Neuronal stem cell (in vitro differentiated cells): Measurements from ENCODE around the gene DCUN1D2.

Experiments
- DNase-seq: peaks from one replicate; pipeline ENCODE4 v3.0.0-alpha.2; 2013; ENCODE audit warnings: low spot score
- H2AFZ ChIP-seq: one replicate; pipeline ENCODE4 v1.6.1; 2013; ENCODE audit warnings: mild to moderate bottlenecking, low read length, inconsistent platforms
- H2AK5ac ChIP-seq: 2 replicates; pipeline ENCODE4 v1.6.1; 2013; ENCODE audit warnings: low read depth, mild to moderate bottlenecking, inconsistent platforms, low read length, moderate library complexity, mixed read lengths
- H2BK120ac ChIP-seq: 2 replicates; pipeline ENCODE4 v1.6.1; 2013; ENCODE audit warnings: low read depth, mild to moderate bottlenecking, inconsistent platforms, low read length, moderate library complexity, mixed read lengths
- H2BK12ac ChIP-seq: one replicate; pipeline ENCODE4 v1.6.1; 2013; ENCODE audit warnings: low read length, inconsistent platforms
- H2BK15ac ChIP-seq: 2 replicates; pipeline ENCODE4 v1.6.1; 2013; ENCODE audit warnings: mild to moderate bottlenecking, low read length, inconsistent platforms, mixed read lengths
- H2BK5ac ChIP-seq: one replicate; pipeline ENCODE4 v1.6.1; 2013; ENCODE audit warnings: inconsistent platforms, mild to moderate bottlenecking, low read length, moderate library complexity
- H3K14ac ChIP-seq: one replicate; pipeline ENCODE4 v1.6.1; 2013; ENCODE audit warnings: low read length, inconsistent platforms
- H3K18ac ChIP-seq: 2 replicates; pipeline ENCODE4 v1.6.1; 2013; ENCODE audit warnings: low read length, inconsistent platforms
- H3K23ac ChIP-seq: 2 replicates; pipeline ENCODE4 v1.6.1; 2013; ENCODE audit warnings: low read depth, mild to moderate bottlenecking, mixed read lengths, low read length, inconsistent platforms; ENCODE audit not compliant: poor library complexity
- H3K27ac ChIP-seq: replicated peaks from 3 replicates; pipeline ENCODE4 v1.5.1; 2013; ENCODE audit warnings: low read length, inconsistent platforms
- H3K27me3 ChIP-seq, 3 experiments: 2 replicates each; pipeline ENCODE4 v1.6.1; 2013; ENCODE audit warnings: low read length in 3 of 3, mild to moderate bottlenecking in 2 of 3, inconsistent platforms in 1 of 3, low read depth in 1 of 3, mixed read lengths in 1 of 3, moderate library complexity in 1 of 3; ENCODE audit not compliant: control insufficient read depth in 3 of 3, insufficient read depth in 3 of 3
- H3K36me3 ChIP-seq, 2 donors: replicated peaks in 1 of 2; 2 replicates each; pipeline ENCODE4 v1.6.1; 2013; ENCODE audit warnings: low read length in 2 of 2; ENCODE audit not compliant: control insufficient read depth in 2 of 2, insufficient read depth in 2 of 2
- H3K4ac ChIP-seq: 2 replicates; pipeline ENCODE4 v1.6.1; 2013; ENCODE audit warnings: inconsistent platforms, mild to moderate bottlenecking, low read length, moderate library complexity
- H3K4me1 ChIP-seq, 2 donors: 1 replicate in 1 of 2; 2 replicates in 1 of 2; pipeline ENCODE4 v1.6.1; 2013; ENCODE audit warnings: low read length in 2 of 2, low read depth in 1 of 2; ENCODE audit not compliant: control insufficient read depth in 2 of 2, insufficient read depth in 1 of 2
- H3K4me2 ChIP-seq: one replicate; pipeline ENCODE4 v1.6.1; 2013; ENCODE audit warnings: mild to moderate bottlenecking, low read length, inconsistent platforms; ENCODE audit not compliant: insufficient read depth, poor library complexity, severe bottlenecking
- H3K4me3 ChIP-seq, 2 donors: 2 replicates each; pipeline ENCODE4 v1.5.1; 2013; ENCODE audit warnings: low read length in 2 of 2, mild to moderate bottlenecking in 2 of 2, inconsistent platforms in 1 of 2, moderate library complexity in 1 of 2
- H3K79me1 ChIP-seq: one replicate; pipeline ENCODE4 v1.6.1; 2013; ENCODE audit warnings: low read depth, mild to moderate bottlenecking, inconsistent platforms, low read length, moderate library complexity
- H3K9ac ChIP-seq: one replicate; pipeline ENCODE4 v1.6.1; 2013; ENCODE audit warnings: mild to moderate bottlenecking, low read depth, low read length, inconsistent platforms; ENCODE audit not compliant: poor library complexity
- H3K9me3 ChIP-seq, 2 donors: replicated peaks in 1 of 2; 2 replicates each; pipeline versions ENCODE3 to v1.6.1; 2013; ENCODE audit warnings: low read length in 2 of 2, mild to moderate bottlenecking in 2 of 2, inconsistent platforms in 1 of 2, low read depth in 1 of 2, mixed read lengths in 1 of 2, moderate library complexity in 1 of 2; ENCODE audit not compliant: control insufficient read depth in 2 of 2, insufficient read depth in 1 of 2
- H4K8ac ChIP-seq: one replicate; pipeline ENCODE4 v1.6.1; 2013; ENCODE audit warnings: low read depth, mild to moderate bottlenecking, inconsistent platforms, low read length, moderate library complexity
- H4K91ac ChIP-seq: one replicate; pipeline ENCODE4 v1.6.1; 2013; ENCODE audit warnings: low read length, low read depth, mild to moderate bottlenecking, inconsistent platforms; ENCODE audit not compliant: poor library complexity
- WGBS, 2 donors: extraction: QIAGEN DNeasy Blood & Tissue Kit; methylation state at CpG; one replicate each; pipeline ENCODE4 v1.1.7; 2013; ENCODE audit warnings: missing lambda C conversion rate in 2 of 2, mixed read lengths in 1 of 2; ENCODE audit not compliant: insufficient read length in 2 of 2, insufficient replicate concordance in 1 of 2; ENCODE audit errors: extremely low coverage in 2 of 2; 5-methylcytosine and 5-hydroxymethylcytosine counted together

Gene DCUN1D2

DNA sequence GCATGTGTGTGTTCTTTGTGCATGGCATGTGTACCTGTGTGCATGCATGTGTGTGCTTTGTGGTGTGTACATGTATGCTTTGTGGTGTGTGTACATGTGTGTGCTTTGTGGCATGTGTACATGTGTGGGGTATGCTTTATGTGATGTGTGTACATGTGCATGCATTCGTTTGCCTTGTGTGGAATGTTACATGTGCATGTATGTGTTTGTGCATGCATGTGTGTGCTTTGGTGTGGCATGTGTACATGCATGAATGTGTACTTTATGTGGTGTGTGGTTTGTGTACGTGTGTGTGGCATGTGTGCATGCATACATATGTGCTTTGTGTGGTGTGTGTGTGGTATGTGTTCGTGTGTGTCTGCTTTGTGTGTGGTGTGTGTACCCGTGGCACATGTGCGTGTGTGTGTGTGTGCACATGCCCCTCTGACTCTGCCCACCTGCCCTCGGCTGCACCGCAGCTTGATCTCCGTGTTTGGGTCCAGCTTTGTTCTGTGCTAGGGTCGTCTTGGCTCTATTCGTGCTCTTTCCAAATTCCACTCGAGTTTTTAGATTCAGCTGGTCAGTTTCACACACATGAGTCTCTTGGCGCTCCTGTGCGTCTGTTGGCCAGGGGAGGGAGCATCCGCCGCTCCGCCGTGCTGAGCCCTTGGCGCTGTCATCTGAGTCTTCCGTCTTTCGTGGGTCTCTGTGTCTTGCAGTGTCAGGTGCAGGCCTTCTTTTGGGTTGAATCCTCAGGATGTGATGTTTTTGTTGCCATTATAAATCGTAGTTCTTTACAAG lies 47.6 kb upstream of the DCUN1D2 start:
- H3K27ac ChIP-seq, result no peak overlapping the region
- no peaks in the 10 kb centered on the region for H3K27me3 ChIP-seq
- no peak overlapping the region for H3K18ac ChIP-seq
- WGBS, 2 donors, result no CpG with 5 or more reads among the region's 21 CpGs
- no peak overlapping the region for H2AFZ ChIP-seq
- no peak overlapping the region for H2BK15ac ChIP-seq
- H4K8ac ChIP-seq, result no peak overlapping the region
- H3K4me3 ChIP-seq, result peak overlapping the region in 1 of 2 donors; percentile 31
- peaks cover 24 to 77% of the 10 kb centered on the region in 2 donors for H3K36me3 ChIP-seq
- no peak overlapping the region for H2BK120ac ChIP-seq
- no peak overlapping the region for H2AK5ac ChIP-seq
- no peak overlapping the region for H3K9ac ChIP-seq
- H3K4me1 ChIP-seq, result peaks cover 0 to 3% of the 10 kb centered on the region in 2 donors
- no peak overlapping the region for H3K23ac ChIP-seq
- no peak for DNase-seq
- peaks cover 12 to 18% of the 10 kb centered on the region in 2 donors for H3K9me3 ChIP-seq
- no peak overlapping the region for H2BK12ac ChIP-seq
- no peak overlapping the region for H3K14ac ChIP-seq
- H3K4ac ChIP-seq, result no peak overlapping the region
- H3K4me2 ChIP-seq, result no peak overlapping the region
- H4K91ac ChIP-seq, result no peak overlapping the region
- no peak overlapping the region for H2BK5ac ChIP-seq
- no peaks in the 10 kb centered on the region for H3K79me1 ChIP-seq

GRCh38 chr13:113537205-113537604 lies 46.7 kb upstream of the DCUN1D2 start:
- H2AFZ ChIP-seq, result no peak overlapping the region

GRCh38 chr13:113536461-113537110 lies 46.1 kb upstream of the DCUN1D2 start:
- no peak overlapping the region for H4K91ac ChIP-seq
- no peak overlapping the region for H3K9ac ChIP-seq
- no peak overlapping the region for H3K23ac ChIP-seq
- no peak overlapping the region for H2BK12ac ChIP-seq
- H2BK5ac ChIP-seq, result no peak overlapping the region
- H4K8ac ChIP-seq, result no peak overlapping the region
- no peak overlapping the region for H3K4me3 ChIP-seq
- WGBS, 2 donors, result no CpG with 5 or more reads among the region's 18 CpGs
- H3K4me2 ChIP-seq, result no peak overlapping the region
- H2AFZ ChIP-seq, result no peak overlapping the region
- no peak overlapping the region for H2BK120ac ChIP-seq
- H3K9me3 ChIP-seq, result peaks cover 12% of the 10 kb centered on the region in 2 donors
- no peak overlapping the region for H2AK5ac ChIP-seq
- no peak for DNase-seq
- no peak overlapping the region for H2BK15ac ChIP-seq
- H3K27ac ChIP-seq, result no peak overlapping the region
- no peak overlapping the region for H3K14ac ChIP-seq
- no peak overlapping the region for H3K18ac ChIP-seq
- no peaks in the 10 kb centered on the region for H3K79me1 ChIP-seq
- H3K4ac ChIP-seq, result no peak overlapping the region
- H3K27me3 ChIP-seq, result no peaks in the 10 kb centered on the region
- peaks cover 23 to 74% of the 10 kb centered on the region in 2 donors for H3K36me3 ChIP-seq
- peaks cover 0 to 11% of the 10 kb centered on the region in 2 donors for H3K4me1 ChIP-seq

More at GRCh38 chr13:113537205-113537604, 46.7 kb upstream of the DCUN1D2 start:
- Histone ChIP-seq H3K27me3 (no peaks in the 10 kb centered on the region), H4K91ac (no peak overlapping the region), H3K4me1 (peaks cover 0 to 5% of the 10 kb centered on the region in 2 donors), H3K36me3 (peaks cover 23 to 72% of the 10 kb centered on the region in 2 donors), H3K79me1 (no peaks in the 10 kb centered on the region), H3K27ac (no peak overlapping the region), H3K9ac (no peak overlapping the region), H2BK5ac (no peak overlapping the region), H3K4me3 (no peak overlapping the region), H2BK120ac (no peak overlapping the region), H3K9me3 (peaks cover 12 to 13% of the 10 kb centered on the region in 2 donors), H3K14ac (no peak overlapping the region), H3K23ac (no peak overlapping the region), H3K18ac (no peak overlapping the region), H3K4ac (no peak overlapping the region), H4K8ac (no peak overlapping the region), H2AK5ac (no peak overlapping the region), H2BK15ac (no peak overlapping the region), H3K4me2 (no peak overlapping the region), H2BK12ac (no peak overlapping the region)
- no CpG with 5 or more reads among the region's 19 CpGs for WGBS, 2 donors
- no peak for DNase-seq

GRCh38 chr13:113535381-113535781 lies 44.9 kb upstream of the DCUN1D2 start:
- Histone ChIP-seq H4K91ac (no peak overlapping the region), H3K14ac (no peak overlapping the region), H3K4me3 (no peak overlapping the region), H2BK5ac (no peak overlapping the region), H3K36me3 (peaks cover 24 to 75% of the 10 kb centered on the region in 2 donors), H3K4me1 (peaks cover 0 to 15% of the 10 kb centered on the region in 2 donors), H3K4ac (no peak overlapping the region), H3K27me3 (no peaks in the 10 kb centered on the region), H2AK5ac (no peak overlapping the region), H3K9ac (no peak overlapping the region), H3K23ac (no peak overlapping the region), H2BK120ac (no peak overlapping the region), H3K4me2 (no peak overlapping the region), H3K9me3 (peaks cover 1 to 6% of the 10 kb centered on the region in 2 donors), H2BK15ac (no peak overlapping the region), H3K18ac (no peak overlapping the region), H2BK12ac (no peak overlapping the region), H2AFZ (no peak overlapping the region), H3K27ac (no peak overlapping the region), H4K8ac (no peak overlapping the region), H3K79me1 (peaks cover 2% of the 10 kb centered on the region)
- DNase-seq, result no peak
- no CpG with 5 or more reads among the region's 13 CpGs for WGBS, 2 donors
